Aorta (tissue), 5 donors: ENCODE measurements around the gene PTH1R. TPM values are rescaled to one million over a fixed set of nuclear protein-coding genes. Genes with fewer than 3 reads are reported as not detected.
A peak's percentile ranks its signal among the peaks of the same experiment; 100 is the strongest.

ENCODE experiments used
- ATAC-seq: fragments of 200-7000 bp; cut with Tn5 transposase; one replicate; pipeline ENCODE4 v1.9.1; 2022; ENCODE audit warnings: moderate library complexity; ENCODE audit not compliant: low FRiP score
- DNase-seq, 2 donors: peaks; one replicate each; pipeline ENCODE4 v3.0.0-alpha.2; 2020
- H3K27ac ChIP-seq, 2 donors: one replicate each; pipeline ENCODE4 v1.5.1; 2013; ENCODE audit warnings: low read length in 2 of 2, mild to moderate bottlenecking in 2 of 2, moderate library complexity in 2 of 2, control low read depth in 1 of 2, inconsistent platforms in 1 of 2, low read depth in 1 of 2
- H3K27me3 ChIP-seq, 2 donors: one replicate each; pipeline ENCODE4 v1.6.1; 2013; ENCODE audit warnings: control low read depth in 1 of 2, low read length in 1 of 2, mild to moderate bottlenecking in 1 of 2, moderate library complexity in 1 of 2; ENCODE audit not compliant: insufficient read depth in 2 of 2, control insufficient read depth in 1 of 2
- H3K36me3 ChIP-seq, 2 donors: one replicate each; pipeline ENCODE4 v1.6.1; 2013; ENCODE audit warnings: control low read depth in 1 of 2, low read length in 1 of 2, mild to moderate bottlenecking in 1 of 2; ENCODE audit not compliant: insufficient read depth in 2 of 2, control insufficient read depth in 1 of 2
- H3K4me1 ChIP-seq, 2 donors: one replicate each; pipeline ENCODE4 v1.6.1; 2013; ENCODE audit warnings: low read length in 2 of 2, control low read depth in 1 of 2, mild to moderate bottlenecking in 1 of 2, moderate library complexity in 1 of 2; ENCODE audit not compliant: insufficient read depth in 2 of 2, control insufficient read depth in 1 of 2
- H3K4me3 ChIP-seq, 2 donors: one replicate each; pipeline ENCODE4 v1.5.1; 2013; ENCODE audit warnings: low read length in 2 of 2, control low read depth in 1 of 2, mild to moderate bottlenecking in 1 of 2
- H3K9me3 ChIP-seq: one replicate; pipeline ENCODE4 v1.6.1; 2013; ENCODE audit warnings: mild to moderate bottlenecking, low read length; ENCODE audit not compliant: control insufficient read depth
- WGBS, 2 donors: extraction: QIAGEN DNeasy Blood & Tissue Kit; methylation state at CpG; one replicate each; pipeline ENCODE4 v1.1.7; 2013; 5-methylcytosine and 5-hydroxymethylcytosine counted together
- intact Hi-C, 2 donors: fragments of 100-400 bp; cut with DNase I; formaldehyde crosslinking; loops; one replicate each; pipeline versions ENCODE4 v1.14.2 to v1.15.0; 2022
- polyA plus RNA-seq, 2 donors: library from polyadenylated mRNA; stranded (reverse); fragments of 200-250 nt; gene quantifications; one replicate each; pipeline ENCODE4 v1.2.3, GENCODE V29; 2013
- total RNA-seq, 2 donors: library from RNA; stranded (reverse); fragmentation: NEBNext Ultra II Directional; extraction: Animal tissue kit (Norgen Biotek cat#: 25700); gene quantifications; one replicate each; pipeline ENCODE4 v1.2.1, GENCODE V29; 2021
- donor health status: healthy with polysubstance abuse.
- donor health status: Bipolar disorder and iron deficiency.
- donor health status: DM: no; HTN: no; CAD: no.
- donor health status: DM: no; HTN: no; CAD: no.
- donor health status: DM: yes; HTN: yes; CAD: no.

Gene PTH1R
- total and polyA plus RNA-seq, 4 donors, result 6.6 to 38.6 (median 7.6) TPM

DNA sequence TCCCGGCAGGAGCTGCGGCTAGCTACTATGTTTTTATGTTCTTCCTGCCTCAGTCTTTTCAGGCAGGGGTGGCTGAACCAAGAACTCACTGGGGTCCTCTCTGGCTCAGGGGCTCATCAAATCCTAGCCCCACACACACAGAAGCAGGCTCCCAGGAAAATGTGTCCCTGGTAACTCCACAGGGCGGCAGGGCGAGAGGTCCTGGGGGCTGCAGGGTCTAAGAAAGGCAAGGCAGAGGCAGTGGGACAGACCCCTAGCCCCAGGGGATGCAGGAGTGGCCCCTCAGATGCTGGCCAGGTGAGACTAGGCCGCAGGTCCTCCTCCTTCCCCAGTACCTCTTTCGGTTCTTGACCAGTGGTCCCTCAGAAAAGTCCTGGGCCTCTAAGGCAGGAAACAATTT, 48.9 kb downstream of the PTH1R start:
- peak overlapping the region in 1 of 2 donors; percentile 6 for H3K27ac ChIP-seq
- intact Hi-C loops, result loop anchor here in 1 of 2 donors (10.0 kb wide), 1 partner anchor 398 kb away; no protein-coding TSS in a partner anchor
- H3K4me3 ChIP-seq, result no peak overlapping the region
- DNase-seq (peak in 1 of 2 donors; percentile 35), ATAC-seq (no peak)
- H3K27me3 ChIP-seq, result no peaks in the 10 kb centered on the region
- H3K9me3 ChIP-seq, result no peaks in the 10 kb centered on the region
- peaks cover 0 to 2% of the 10 kb centered on the region in 2 donors for H3K36me3 ChIP-seq
- peaks cover 5 to 8% of the 10 kb centered on the region in 2 donors for H3K4me1 ChIP-seq
- 94 to 97% methylated on average over 6 of the region's 6 CpGs for WGBS, 2 donors

DNA sequence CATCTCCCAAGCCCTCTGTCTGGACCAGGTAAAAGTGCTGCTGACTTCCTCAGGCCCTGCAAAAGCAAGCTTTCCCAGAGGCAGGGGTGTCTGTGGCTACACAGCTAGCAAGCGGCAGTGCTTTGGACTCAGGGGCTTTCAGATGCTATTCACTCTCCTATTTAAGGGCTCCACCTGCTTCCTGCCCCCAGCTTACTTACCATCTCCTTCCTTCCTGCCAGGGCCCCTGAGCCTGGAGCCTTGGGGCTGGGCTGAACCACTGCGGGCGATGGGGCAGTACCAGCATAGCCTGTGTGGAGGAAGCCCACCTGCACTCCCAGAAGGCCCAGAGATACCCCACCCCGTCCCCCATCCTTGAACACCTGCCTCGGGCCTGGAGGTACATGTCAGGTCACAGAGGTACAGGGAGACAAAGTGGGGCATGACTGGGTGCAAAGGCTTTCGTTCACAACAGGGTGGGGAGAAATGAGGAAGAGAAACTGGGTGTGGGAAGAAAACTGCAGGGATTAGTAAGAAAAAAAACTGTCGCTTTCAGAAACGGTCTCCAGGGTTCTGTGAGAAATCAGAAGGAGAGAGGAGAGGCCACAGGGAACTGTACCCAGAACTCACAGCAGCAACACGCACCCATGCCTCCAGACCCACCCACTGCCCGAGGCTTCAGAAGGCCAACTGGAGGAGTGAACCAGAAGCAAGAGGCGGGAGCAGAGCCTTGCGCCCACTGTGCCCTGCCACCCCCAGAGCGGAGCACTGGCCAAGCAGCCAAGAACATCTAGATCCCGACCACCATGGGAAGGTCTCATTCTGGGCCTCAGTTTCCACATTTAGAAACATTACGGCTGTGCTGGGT, 49.6 kb downstream of the PTH1R start:
- H3K4me1 ChIP-seq, result peaks cover 6 to 14% of the 10 kb centered on the region in 2 donors
- no peaks in the 10 kb centered on the region for H3K9me3 ChIP-seq
- peaks cover 0 to 2% of the 10 kb centered on the region in 2 donors for H3K36me3 ChIP-seq
- H3K27ac ChIP-seq, result peak overlapping the region in 1 of 2 donors; percentile 14
- DNase-seq (no peak), ATAC-seq (no peak)
- 88 to 93% methylated on average over 15 of the region's 15 CpGs for WGBS, 2 donors
- H3K4me3 ChIP-seq, result no peak overlapping the region
- no peaks in the 10 kb centered on the region for H3K27me3 ChIP-seq
- intact Hi-C loops, result loop anchor here in 1 of 2 donors (10.0 kb wide), 1 partner anchor 398 kb away; no protein-coding TSS in a partner anchor

DNA sequence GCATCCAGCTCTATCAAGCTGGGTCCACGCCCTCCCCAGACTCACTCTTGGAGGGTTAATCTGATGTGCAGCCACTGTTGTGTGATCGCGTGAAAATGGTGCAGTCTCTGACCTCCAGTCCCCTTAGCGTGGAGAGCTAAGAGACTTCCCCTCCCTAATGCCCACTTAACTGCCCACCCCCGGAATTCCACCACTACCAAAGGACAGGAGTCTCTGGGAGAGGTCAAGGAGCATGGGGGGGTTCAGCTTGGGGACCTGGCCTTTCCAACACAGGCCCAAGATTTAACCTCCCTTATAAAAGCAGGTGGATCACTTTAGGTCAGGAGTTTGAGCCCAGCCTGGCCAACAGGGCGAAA, 50.2 kb downstream of the PTH1R start:
- H3K27ac ChIP-seq, result peak overlapping the region in 1 of 2 donors; percentile 9
- DNase-seq, result no peak

DNA sequence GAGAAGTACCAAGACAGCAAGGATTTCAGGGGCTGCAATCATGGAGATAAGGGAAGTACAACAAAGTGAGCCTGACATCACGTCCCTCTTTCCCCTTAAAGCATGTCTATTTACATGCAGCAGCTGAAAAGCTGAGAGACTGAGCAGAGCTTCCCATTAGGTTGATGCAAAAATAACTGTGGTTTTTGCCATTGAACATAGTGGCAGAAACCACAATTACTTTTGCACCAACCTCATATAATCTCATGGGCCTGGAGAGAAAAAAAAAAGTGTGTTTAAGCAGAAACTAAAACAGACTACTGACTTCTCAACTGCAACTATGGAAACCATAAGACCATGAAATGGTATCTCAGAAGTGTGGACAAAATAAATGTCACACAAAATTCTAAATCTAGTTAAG, 50.8 kb downstream of the PTH1R start:
- Histone ChIP-seq H3K4me3 (no peak overlapping the region), H3K27ac (no peak overlapping the region), H3K27me3 (no peaks in the 10 kb centered on the region), H3K36me3 (peaks cover 0 to 2% of the 10 kb centered on the region in 2 donors), H3K4me1 (peaks cover 6 to 16% of the 10 kb centered on the region in 2 donors), H3K9me3 (no peaks in the 10 kb centered on the region)
- no peak for DNase-seq
- ATAC-seq, result no peak
- 89 to 100% methylated on average over 1 of the region's 1 CpG for WGBS, 2 donors
- intact Hi-C loops, result loop anchor here in 1 of 2 donors (10.0 kb wide), 1 partner anchor 397 kb away; no protein-coding TSS in a partner anchor

More for the DNA sequence above, 50.2 kb downstream of the PTH1R start:
- Histone ChIP-seq H3K36me3 (peaks cover 0 to 2% of the 10 kb centered on the region in 2 donors), H3K4me3 (no peak overlapping the region), H3K9me3 (no peaks in the 10 kb centered on the region), H3K4me1 (peaks cover 6 to 16% of the 10 kb centered on the region in 2 donors), H3K27me3 (no peaks in the 10 kb centered on the region)
- no peak for ATAC-seq
- intact Hi-C loops, result loop anchor here in 1 of 2 donors (10.0 kb wide), 1 partner anchor 397 kb away; no protein-coding TSS in a partner anchor
- 92 to 95% methylated on average over 6 of the region's 6 CpGs for WGBS, 2 donors

DNA sequence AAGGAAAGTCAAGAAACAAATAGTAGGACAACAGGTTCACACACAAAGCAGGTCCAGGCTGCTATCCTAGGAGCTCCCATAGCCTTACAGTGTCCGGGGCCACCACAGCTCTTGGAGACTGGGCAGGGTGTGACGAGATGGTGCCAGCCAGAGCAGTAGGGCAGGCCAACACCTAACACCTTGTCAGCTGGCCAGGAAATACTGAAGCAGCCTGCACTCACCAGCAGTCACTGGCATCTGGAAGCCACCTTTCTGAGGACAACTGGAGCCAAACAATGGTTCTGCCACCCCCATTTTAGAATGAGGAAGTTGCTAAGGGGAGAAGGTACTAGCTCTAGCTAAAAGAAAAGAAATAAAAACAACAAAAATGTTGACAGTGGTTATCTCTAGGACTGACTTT, 51.8 kb downstream of the PTH1R start:
- no peak for ATAC-seq
- intact Hi-C loops, result loop anchor here in 1 of 2 donors (10.0 kb wide), 1 partner anchor 395 kb away; no protein-coding TSS in a partner anchor
- Histone ChIP-seq H3K9me3 (no peaks in the 10 kb centered on the region), H3K27me3 (no peaks in the 10 kb centered on the region), H3K27ac (peak overlapping the region; percentile 20 to 81), H3K4me1 (peaks cover 6 to 19% of the 10 kb centered on the region in 2 donors), H3K36me3 (peaks cover 0 to 2% of the 10 kb centered on the region in 2 donors), H3K4me3 (no peak overlapping the region)
- peak in 1 of 2 donors; percentile 77 for DNase-seq
- 5 to 15% methylated on average over 2 of the region's 2 CpGs for WGBS, 2 donors

DNA sequence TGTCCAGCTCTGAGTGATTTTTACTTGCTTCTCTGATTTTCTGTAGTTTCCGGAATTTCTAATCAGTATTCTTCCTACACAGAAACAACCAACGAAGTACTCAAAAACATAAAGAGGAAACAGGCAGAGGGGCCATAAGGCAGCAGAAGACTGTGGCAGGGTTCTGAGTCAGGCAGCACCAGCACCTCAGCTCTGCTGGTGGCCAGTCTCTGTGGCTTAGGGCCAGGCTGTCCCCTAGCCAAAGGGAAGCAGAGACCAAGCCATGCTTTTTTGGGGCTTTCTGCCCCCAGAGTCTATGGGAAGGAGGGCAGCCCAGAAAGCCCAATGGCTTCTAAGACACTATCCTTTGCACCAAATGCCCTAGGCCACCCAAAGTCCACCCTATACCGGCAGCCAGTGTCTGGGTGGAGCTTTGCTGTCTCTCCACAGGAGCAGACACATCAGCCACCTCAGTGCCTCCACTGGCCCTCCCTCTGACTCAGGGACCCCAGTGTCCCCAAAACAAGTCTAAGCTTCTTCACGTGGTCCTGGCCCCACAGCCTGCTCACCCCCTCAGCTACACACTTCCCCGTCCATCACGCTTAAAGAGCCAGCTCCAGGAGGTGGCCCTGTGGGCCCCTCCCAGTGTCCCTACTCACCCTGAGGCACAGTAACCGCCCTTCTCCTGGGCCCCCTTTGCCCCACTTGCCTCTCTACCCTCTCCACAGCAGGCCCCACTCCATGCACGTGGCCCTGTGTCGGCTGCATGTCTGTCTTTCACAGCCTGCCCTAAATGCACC, 52.8 kb downstream of the PTH1R start:
- intact Hi-C loops, result loop anchor here in 1 of 2 donors (10.0 kb wide), 1 partner anchor 234 kb away; the partner anchor contains the start of gene SETD2
- 30 to 35% methylated on average over 9 of the region's 9 CpGs for WGBS, 2 donors
- Histone ChIP-seq H3K27ac (peak overlapping the region; percentile 16 to 78), H3K4me3 (no peak overlapping the region), H3K27me3 (no peaks in the 10 kb centered on the region), H3K36me3 (no peaks in the 10 kb centered on the region), H3K4me1 (peaks cover 9 to 19% of the 10 kb centered on the region in 2 donors), H3K9me3 (no peaks in the 10 kb centered on the region)
- DNase-seq (peak in 1 of 2 donors; percentile 74), ATAC-seq (no peak)

DNA sequence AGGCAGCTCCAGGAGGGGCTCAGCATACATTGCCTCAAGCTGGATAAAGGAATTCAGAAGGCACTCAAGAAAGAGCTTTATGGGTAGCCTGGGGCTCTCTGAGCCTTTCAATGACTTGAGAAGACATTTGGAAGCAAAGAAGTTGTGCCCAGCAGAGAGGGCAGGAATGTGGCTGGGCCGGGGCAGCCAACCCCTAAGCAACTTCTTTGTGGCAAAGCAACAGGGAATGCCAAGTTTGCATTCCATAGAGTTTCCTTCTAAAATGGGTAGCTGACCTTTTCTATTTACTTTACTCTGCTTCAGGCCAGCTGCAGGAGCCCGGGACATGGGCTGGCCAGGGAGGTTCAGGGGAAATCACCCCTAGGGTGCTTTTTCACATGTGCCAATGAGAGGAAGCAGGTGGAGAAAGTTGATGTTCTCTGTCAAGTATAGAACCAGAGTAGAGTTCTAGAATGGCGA, 53.5 kb downstream of the PTH1R start:
- Histone ChIP-seq H3K9me3 (no peaks in the 10 kb centered on the region), H3K4me1 (peaks cover 9 to 19% of the 10 kb centered on the region in 2 donors), H3K27ac (peak overlapping the region; percentile 16 to 84), H3K36me3 (no peaks in the 10 kb centered on the region), H3K27me3 (no peaks in the 10 kb centered on the region), H3K4me3 (no peak overlapping the region)
- intact Hi-C loops, result loop anchor here in 1 of 2 donors (10.0 kb wide), 1 partner anchor 234 kb away; the partner anchor contains the start of gene SETD2
- 8 to 11% methylated on average over 3 of the region's 3 CpGs for WGBS, 2 donors
- peak in 1 of 2 donors; percentile 77 for DNase-seq
- ATAC-seq, result no peak

DNA sequence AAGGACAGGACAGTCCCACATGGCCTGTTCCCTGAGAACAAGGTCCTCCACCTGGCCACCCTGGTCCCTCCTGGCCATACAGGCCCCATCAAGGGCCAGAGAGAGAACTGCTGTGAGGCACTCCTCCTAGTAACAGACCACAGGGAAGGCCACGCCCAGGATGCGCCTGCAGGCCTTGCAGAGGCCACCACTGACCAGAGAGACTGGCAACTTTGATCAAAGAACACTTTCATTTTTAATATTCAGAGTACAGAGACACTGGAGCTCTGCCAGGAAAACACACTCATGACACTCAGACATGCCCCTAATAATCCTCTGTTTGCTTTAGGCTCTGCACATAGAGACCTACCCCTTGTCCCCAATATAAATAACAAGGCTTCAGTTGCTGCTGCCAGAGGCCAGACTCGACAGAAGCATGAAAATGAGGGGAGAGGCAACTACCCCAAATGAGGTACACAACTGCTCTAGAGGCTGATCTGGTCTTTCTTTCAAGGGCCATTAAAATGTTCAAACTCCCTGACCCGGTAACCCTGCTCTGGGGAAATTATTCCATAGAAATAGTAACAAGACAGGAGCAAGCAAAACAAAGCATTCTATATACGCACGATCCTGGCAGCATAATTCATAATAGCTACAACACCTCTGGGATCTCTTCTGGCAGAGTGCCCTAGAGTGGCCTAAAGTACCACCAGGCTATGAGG, 54.3 kb downstream of the PTH1R start:
- H3K4me3 ChIP-seq, result no peak overlapping the region
- H3K36me3 ChIP-seq, result no peaks in the 10 kb centered on the region
- peak overlapping the region; percentile 16 to 84 for H3K27ac ChIP-seq
- peaks cover 9 to 19% of the 10 kb centered on the region in 2 donors for H3K4me1 ChIP-seq
- no peaks in the 10 kb centered on the region for H3K27me3 ChIP-seq
- ATAC-seq (no peak), DNase-seq (peak in 1 of 2 donors; percentile 86)
- no peaks in the 10 kb centered on the region for H3K9me3 ChIP-seq
- 32 to 41% methylated on average over 6 of the region's 6 CpGs for WGBS, 2 donors
- intact Hi-C loops, result loop anchor here in 1 of 2 donors (10.0 kb wide), 1 partner anchor 233 kb away; the partner anchor contains the start of gene SETD2
